GM18508 (cell line): Measurements from ENCODE around the gene NLGN4X.
"Not testable (repeated sequence)": the region's sequence is repeated elsewhere in the genome, so short reads cannot be mapped to it uniquely, and the experiment has no call there.

Experiments
- ATAC-seq: cut with Tn5 transposase; IDR thresholded peaks from one replicate; pipeline ENCODE4 v1.9.1; 2021; ENCODE audit warnings: moderate number of reproducible peaks; ENCODE audit not compliant: insufficient read depth, unreplicated experiment

NLGN4X gene

GRCh38 chrX:5903586-5904190, 325.0 kb downstream of the NLGN4X start:
- ATAC-seq, result not testable (repeated sequence)

- no peak for ATAC-seq
These were observed 330.2 kb downstream of the NLGN4X start for GRCh38 chrX:5898463-5898862.

- ATAC-seq, result no peak
These were observed 337.3 kb downstream of the NLGN4X start for GRCh38 chrX:5891378-5891777.

GRCh38 chrX:5876984-5877596, 351.6 kb downstream of the NLGN4X start:
- ATAC-seq, result no peak

- no peak for ATAC-seq
These were observed 358.4 kb downstream of the NLGN4X start for GRCh38 chrX:5870238-5870637.

GRCh38 chrX:5869786-5870185, 358.9 kb downstream of the NLGN4X start:
- no peak for ATAC-seq

GRCh38 chrX:5867778-5868177, 360.9 kb downstream of the NLGN4X start:
- no peak for ATAC-seq

GRCh38 chrX:5857232-5857631, 371.4 kb downstream of the NLGN4X start:
- ATAC-seq, result no peak

- ATAC-seq, result no peak
These were observed 375.7 kb downstream of the NLGN4X start for GRCh38 chrX:5852941-5853340.

GRCh38 chrX:5842601-5843000, 386.1 kb downstream of the NLGN4X start:
- no peak for ATAC-seq
